Spinal cord (tissue), 10 donors: ENCODE data around the gene RPUSD1. TPM values are rescaled to one million over a fixed set of nuclear protein-coding genes. Genes with fewer than 3 reads are reported as not detected.
"Not testable (repeated sequence)": the region's sequence is repeated elsewhere in the genome, so short reads cannot be mapped to it uniquely, and the experiment has no call there.

ENCODE experiments used
- DNase-seq, 6 donors: peaks; one replicate each; pipeline versions ENCODE4 v3.0.0 to v3.0.0-alpha.2; 2013 to 2015; ENCODE audit warnings: low spot score in 6 of 6, low read depth in 4 of 6
- H3K27ac ChIP-seq: one replicate; pipeline ENCODE4 v1.5.1; 2013; ENCODE audit warnings: low read depth, low read length, control low read depth
- H3K27me3 ChIP-seq: one replicate; pipeline ENCODE4 v1.6.1; 2013; ENCODE audit warnings: low read length; ENCODE audit not compliant: control insufficient read depth, insufficient read depth
- H3K36me3 ChIP-seq: one replicate; pipeline ENCODE4 v1.6.1; 2013; ENCODE audit warnings: low read length; ENCODE audit not compliant: control insufficient read depth, insufficient read depth
- H3K4me1 ChIP-seq: one replicate; pipeline ENCODE4 v1.6.1; 2013; ENCODE audit warnings: low read length; ENCODE audit not compliant: control insufficient read depth, insufficient read depth
- H3K4me3 ChIP-seq: one replicate; pipeline ENCODE4 v1.5.1; 2013; ENCODE audit warnings: low read depth, low read length, control low read depth
- H3K9me3 ChIP-seq: one replicate; pipeline ENCODE4 v1.6.1; 2013; ENCODE audit warnings: low read length; ENCODE audit not compliant: control insufficient read depth, insufficient read depth
- WGBS: methylation state at CpG from one replicate; pipeline ENCODE4 v1.1.5; 2013; ENCODE audit warnings: missing lambda C conversion rate; ENCODE audit not compliant: insufficient coverage; 5-methylcytosine and 5-hydroxymethylcytosine counted together
- long read RNA-seq, 4 donors: transcript quantifications; one replicate each; lab custom pipeline, GENCODE V29; 2026
- polyA plus RNA-seq, 2 donors: library from polyadenylated mRNA; unstranded; fragments of 120-200 nt; gene quantifications; one replicate each; pipeline ENCODE4 v1.2.1, GENCODE V29; 2013; ENCODE audit not compliant: insufficient read length in 2 of 2
- total RNA-seq, 2 donors: library from RNA; depleted of rRNA in 1 of 2; stranded (reverse); fragments of 120-200 nt in 1 of 2; fragments of >200 nt in 1 of 2; gene quantifications; one replicate each; pipeline versions ENCODE4 v1.2.3 to v1.2.4, GENCODE V29; 2013 to 2014
- donor health status: healthy.

Gene RPUSD1, protein sequence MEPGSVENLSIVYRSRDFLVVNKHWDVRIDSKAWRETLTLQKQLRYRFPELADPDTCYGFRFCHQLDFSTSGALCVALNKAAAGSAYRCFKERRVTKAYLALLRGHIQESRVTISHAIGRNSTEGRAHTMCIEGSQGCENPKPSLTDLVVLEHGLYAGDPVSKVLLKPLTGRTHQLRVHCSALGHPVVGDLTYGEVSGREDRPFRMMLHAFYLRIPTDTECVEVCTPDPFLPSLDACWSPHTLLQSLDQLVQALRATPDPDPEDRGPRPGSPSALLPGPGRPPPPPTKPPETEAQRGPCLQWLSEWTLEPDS
- total RNA-seq (10 to 100 TPM in 1 of 2 donors, 1 to 10 TPM in 1; 9.3 to 14.2 TPM), polyA plus RNA-seq (10 to 100 TPM; 23.0 to 23.9 TPM)
- long read RNA-seq, donor 1, transcript RPUSD1-201 (6 exons, 2,050 nt) = major isoform, 6 of 14 reads
- long read RNA-seq, donor 1, partial matches to known transcripts = 6 of 14 reads
- long read RNA-seq, donor 1, other reads (novel, unspliced or antisense) = 0 of 14 reads
- long read RNA-seq, donor 2, partial matches to known transcripts = 0 of 3 reads
- long read RNA-seq, donor 2, other reads (novel, unspliced or antisense) = 0 of 3 reads
- long read RNA-seq, donor 3, transcript RPUSD1-201 (6 exons, 2,050 nt) = major isoform, 7 of 9 reads
- long read RNA-seq, donor 3, partial matches to known transcripts = 0 of 9 reads
- long read RNA-seq, donor 3, other reads (novel, unspliced or antisense) = 0 of 9 reads
- long read RNA-seq, donor 4, transcript RPUSD1-201 (6 exons, 2,050 nt) = major isoform, 7 of 11 reads
- long read RNA-seq, donor 4, partial matches to known transcripts = 0 of 11 reads
- long read RNA-seq, donor 4, other reads (novel, unspliced or antisense) = 0 of 11 reads

DNA sequence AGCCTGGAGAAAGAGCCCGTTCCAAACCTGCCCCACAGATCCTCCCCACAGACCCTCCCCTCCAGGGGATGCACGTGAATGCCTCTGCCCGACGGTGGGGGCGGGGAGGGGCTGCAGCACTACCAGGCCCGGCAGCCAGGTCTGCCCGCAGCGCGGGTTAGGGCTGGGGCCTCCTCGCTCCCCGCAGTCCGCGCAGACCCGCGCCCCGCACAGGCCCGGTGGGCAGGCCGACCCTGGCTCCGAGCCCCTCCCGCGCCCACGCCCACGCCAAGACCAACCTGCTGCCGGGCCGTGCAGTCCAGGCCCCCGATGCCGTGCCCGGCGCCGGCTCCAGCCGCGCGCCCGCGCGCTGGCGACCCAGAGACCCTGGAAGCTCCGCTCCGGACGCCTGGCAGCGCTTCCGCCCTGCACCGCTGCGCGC is at the start of gene RPUSD1:
Gene RPUSD1 (minus strand): TSS at position 404 of the 421 bp plus-strand sequence. CDS start 644 bp downstream, outside the sequence.
- Histone ChIP-seq H3K4me1 (peaks cover 27% of the 10 kb centered on the region), H3K4me3 (peak within 1 kb of the TSS; percentile 65), H3K36me3 (peaks cover 79% of the 10 kb centered on the region), H3K27me3 (no peaks in the 10 kb centered on the region), H3K9me3 (no peaks in the 10 kb centered on the region), H3K27ac (no peak within 1 kb of the TSS)
- 0% methylated on average over 45 of the region's 45 CpGs for WGBS
- no peak for DNase-seq

DNA sequence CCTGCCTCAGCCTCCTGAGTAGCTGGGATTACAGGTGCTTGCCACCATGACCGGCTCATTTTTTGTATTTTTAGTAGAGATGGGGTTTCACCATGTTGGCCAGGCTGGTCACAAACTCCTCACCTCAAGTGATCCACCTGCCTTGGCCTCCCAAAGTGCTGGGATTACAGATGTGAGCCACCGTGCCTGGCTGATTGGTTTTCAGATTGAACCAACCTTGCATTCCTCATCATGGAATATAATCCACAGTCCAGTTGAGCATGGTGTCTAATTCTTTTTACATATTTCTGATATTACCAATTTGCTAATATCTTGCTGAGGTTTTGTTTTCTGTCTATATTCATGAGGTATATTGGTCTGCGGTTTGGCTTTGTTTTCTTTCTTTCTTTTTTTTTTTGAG is 48.6 kb upstream of the RPUSD1 start:
- not testable (repeated sequence) for H3K9me3 ChIP-seq, H3K4me3 ChIP-seq, H3K27me3 ChIP-seq, DNase-seq, H3K27ac ChIP-seq
- Histone ChIP-seq H3K4me1 (peaks cover 22% of the 10 kb centered on the region), H3K36me3 (peaks cover 18% of the 10 kb centered on the region)
- 100% methylated on average over 1 of the region's 3 CpGs for WGBS

DNA sequence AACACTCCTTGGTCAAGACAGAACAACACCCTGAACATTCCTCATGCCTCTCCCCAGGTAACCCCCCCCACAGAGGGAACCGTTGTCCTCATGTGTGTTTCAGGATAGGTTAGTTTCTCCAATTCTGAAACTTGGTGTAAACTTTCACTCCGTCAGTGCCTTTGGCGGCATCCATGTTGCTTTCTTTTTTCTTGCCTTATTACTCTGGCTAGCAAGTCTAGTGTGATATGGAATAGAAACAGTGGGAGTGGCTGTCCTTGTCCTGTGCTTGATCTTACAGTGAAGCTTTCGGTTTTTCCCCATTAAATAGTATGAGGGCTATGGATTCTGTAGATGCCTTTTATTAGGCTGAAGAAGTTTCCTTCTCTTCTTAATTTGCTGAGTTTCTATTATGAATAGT is 48.0 kb upstream of the RPUSD1 start:
- DNase-seq = no peak
- Histone ChIP-seq H3K4me3 (no peak overlapping the region), H3K27ac (no peak overlapping the region), H3K9me3 (peaks cover 8% of the 10 kb centered on the region), H3K27me3 (peaks cover 7% of the 10 kb centered on the region), H3K36me3 (peaks cover 12% of the 10 kb centered on the region), H3K4me1 (peaks cover 22% of the 10 kb centered on the region)
- no CpG with 5 or more reads among the region's 4 CpGs for WGBS

DNA sequence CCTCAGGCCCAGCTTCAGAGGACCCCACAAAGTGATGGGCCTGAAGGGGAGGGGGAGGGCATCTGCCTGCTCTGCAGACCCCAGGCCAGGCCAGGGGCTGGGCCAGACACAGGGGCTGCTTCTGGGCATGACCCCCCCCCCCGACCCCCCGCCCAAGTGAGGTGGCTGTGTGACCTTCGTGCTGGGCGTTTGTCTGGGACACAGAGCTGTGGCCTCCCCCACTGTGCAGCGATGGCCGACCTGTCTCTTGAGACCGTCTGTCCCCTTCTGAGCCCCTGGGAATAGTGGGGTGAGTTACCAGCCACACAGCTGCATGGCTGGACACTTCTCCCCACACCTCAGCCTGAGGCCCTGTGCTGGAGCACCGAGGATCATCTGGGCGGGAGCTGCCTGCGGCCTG is 47.2 kb upstream of the RPUSD1 start:
- H3K27me3 ChIP-seq = peaks cover 7% of the 10 kb centered on the region
- DNase-seq = no peak
- peaks cover 8% of the 10 kb centered on the region for H3K9me3 ChIP-seq
- H3K4me1 ChIP-seq = peaks cover 20% of the 10 kb centered on the region
- peaks cover 5% of the 10 kb centered on the region for H3K36me3 ChIP-seq
- H3K4me3 ChIP-seq = no peak overlapping the region
- 91% methylated on average over 4 of the region's 10 CpGs for WGBS
- no peak overlapping the region for H3K27ac ChIP-seq

DNA sequence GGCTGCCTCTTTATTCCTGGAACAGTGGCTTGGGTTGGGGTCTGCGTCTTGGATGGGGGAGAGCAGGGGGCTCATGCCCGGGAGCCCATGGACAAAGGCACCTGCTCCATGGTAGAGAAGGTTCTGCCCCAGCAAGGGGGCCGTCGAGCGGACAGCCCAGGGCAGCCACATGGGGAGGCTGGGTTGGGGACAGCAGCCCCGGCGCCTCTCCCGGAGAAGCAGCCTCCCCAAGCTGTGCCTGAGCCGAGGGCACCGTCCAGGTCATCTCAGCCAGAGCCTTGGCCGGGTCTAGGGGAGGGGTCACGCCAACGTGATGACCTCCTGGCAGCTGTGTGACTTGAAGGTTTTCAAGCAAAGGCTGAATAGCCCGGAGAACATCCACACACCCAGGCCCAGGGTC is 45.2 kb upstream of the RPUSD1 start:
- peaks cover 3% of the 10 kb centered on the region for H3K36me3 ChIP-seq
- H3K27ac ChIP-seq = no peak overlapping the region
- peaks cover 10% of the 10 kb centered on the region for H3K4me1 ChIP-seq
- peaks cover 7% of the 10 kb centered on the region for H3K27me3 ChIP-seq
- WGBS = 88% methylated on average over 14 of the region's 14 CpGs
- H3K9me3 ChIP-seq = peaks cover 8% of the 10 kb centered on the region
- H3K4me3 ChIP-seq = no peak overlapping the region
- DNase-seq = no peak

DNA sequence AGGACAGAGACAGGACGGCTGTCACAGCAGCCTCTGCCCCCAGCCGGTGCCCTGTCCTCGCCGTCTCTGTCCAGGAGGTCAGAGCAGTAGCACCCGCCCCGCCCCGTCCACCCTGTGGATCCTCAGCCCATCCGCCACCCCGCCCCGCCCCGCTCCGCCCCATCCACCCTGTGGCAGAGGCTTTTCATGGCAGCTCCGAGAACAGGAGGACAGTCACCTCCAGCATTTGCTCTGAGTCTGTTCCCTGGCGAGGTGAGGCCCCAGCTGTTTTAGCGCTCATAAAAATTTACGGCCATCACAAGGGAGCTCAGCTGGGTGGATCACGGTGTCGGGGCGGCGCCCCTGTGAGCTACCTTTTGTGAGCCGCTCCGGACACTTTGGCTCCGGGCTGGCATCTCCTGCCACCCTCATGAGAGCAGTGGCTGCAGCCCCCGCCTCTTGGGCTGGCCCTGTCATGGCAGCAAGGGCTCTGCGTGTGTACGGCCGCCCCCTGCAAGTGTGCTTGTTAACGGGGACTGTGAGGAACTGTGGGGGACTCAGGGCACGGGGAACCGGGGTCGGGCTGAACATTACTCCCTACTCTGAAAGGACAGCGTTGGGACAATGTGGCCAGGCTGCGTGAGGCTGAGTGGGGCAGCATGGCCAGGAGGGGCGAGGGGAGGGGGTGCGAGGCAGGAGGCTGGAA is 44.6 kb upstream of the RPUSD1 start:
- Histone ChIP-seq H3K27ac (no peak overlapping the region), H3K4me3 (no peak overlapping the region), H3K4me1 (peaks cover 10% of the 10 kb centered on the region), H3K9me3 (peaks cover 8% of the 10 kb centered on the region), H3K27me3 (peaks cover 7% of the 10 kb centered on the region), H3K36me3 (peaks cover 5% of the 10 kb centered on the region)
- WGBS = 53% methylated on average over 31 of the region's 35 CpGs
- no peak for DNase-seq

DNA sequence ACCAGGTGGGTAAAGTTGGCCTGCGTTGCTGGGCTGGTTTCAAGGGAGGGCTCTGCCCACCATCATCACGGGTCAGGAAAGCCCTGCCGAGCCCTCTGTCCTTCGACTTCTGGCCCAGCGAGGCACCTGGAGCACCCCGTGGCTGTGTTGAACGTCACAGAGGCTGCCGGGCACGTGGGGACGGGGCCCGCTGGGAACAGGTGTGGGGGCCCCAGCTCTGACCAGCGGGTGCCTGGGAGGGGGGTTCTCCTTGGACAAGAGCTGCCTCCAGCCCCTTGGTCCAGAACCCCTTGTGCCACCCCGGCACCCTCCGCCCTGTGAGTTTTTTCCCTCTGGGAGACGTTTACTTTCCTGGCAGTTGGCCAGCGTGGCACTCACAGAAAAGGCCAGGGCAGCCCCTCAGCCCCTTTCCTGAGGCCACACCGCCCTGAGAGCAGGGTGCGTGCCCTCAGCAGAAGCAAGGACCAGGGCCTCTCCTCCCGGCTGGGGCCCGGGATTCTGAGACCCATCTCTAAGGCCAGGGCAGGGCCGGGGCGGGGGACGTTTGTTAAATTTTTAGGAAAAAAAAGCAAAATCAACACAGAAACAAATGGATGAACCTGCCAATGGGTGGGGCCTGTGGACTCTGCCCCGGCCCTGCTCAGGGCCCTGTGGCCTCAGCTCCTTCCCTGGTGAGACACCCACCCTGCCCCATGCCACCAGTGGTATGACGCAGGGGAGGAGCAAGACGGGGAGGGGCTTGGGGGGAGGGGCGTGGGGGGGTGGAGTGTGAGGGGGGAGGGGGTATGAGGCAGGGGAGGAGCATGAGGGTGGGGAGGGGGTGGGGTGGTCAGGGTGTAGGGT is 43.6 kb upstream of the RPUSD1 start:
- Histone ChIP-seq H3K27ac (no peak overlapping the region), H3K4me3 (no peak overlapping the region), H3K4me1 (peaks cover 10% of the 10 kb centered on the region), H3K27me3 (peaks cover 7% of the 10 kb centered on the region), H3K36me3 (peaks cover 5% of the 10 kb centered on the region), H3K9me3 (peaks cover 8% of the 10 kb centered on the region)
- WGBS = 84% methylated on average over 20 of the region's 27 CpGs
- no peak for DNase-seq

DNA sequence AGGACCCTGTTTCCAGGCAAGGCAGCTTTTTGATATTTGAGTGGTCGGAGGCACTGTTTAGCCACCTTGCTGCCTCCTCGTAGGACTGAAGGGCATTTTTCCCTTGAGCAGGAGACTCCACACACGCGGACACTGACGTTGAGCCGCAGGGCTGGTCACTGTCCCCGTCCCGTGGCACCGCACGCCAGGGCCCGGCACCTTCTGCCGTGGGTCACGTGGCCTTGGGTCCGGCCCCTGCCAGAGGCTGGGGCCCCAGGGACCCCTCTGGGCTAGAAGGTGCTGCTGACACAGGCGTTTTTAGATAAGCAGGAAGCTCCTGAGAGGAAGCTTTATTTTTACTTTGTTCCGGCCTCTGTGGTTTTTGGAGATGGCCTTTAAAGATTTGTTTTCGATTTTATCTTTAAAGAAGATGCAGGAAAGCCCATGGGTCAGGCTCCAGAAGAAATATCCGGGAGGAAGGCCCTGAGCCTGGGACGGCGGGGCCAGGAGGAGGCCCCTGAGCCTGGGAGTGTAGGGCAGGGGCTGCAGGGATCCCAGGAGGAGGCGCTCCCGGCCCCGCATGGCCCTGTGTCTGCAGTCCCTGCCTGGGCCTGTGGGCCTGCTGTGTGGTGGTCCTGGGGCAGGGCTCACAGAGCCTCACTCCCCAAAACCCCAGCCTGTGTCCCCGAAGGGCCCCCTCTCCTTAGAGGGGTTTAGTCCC is 42.8 kb upstream of the RPUSD1 start:
- peaks cover 3% of the 10 kb centered on the region for H3K9me3 ChIP-seq
- no peak for DNase-seq
- no peak overlapping the region for H3K27ac ChIP-seq
- peaks cover 5% of the 10 kb centered on the region for H3K36me3 ChIP-seq
- peaks cover 10% of the 10 kb centered on the region for H3K4me1 ChIP-seq
- H3K4me3 ChIP-seq = no peak overlapping the region
- peaks cover 7% of the 10 kb centered on the region for H3K27me3 ChIP-seq
- 82% methylated on average over 20 of the region's 24 CpGs for WGBS
